Neutrophil (primary cell): Measurements from ENCODE around the gene CCDC107.

ENCODE experiments used
- H3K27ac ChIP-seq: fragments of 200-600 bp; sonication (generic); 2 replicates; pipeline ENCODE4 v1.5.1; 2016; ENCODE audit warnings: mild to moderate bottlenecking, moderate library complexity
- H3K27me3 ChIP-seq: fragments of 200-600 bp; sonication (generic); 2 replicates; pipeline ENCODE4 v1.6.0; 2016; ENCODE audit warnings: mild to moderate bottlenecking
- H3K36me3 ChIP-seq: fragments of 200-600 bp; sonication (generic); 2 replicates; pipeline ENCODE4 v1.5.1; 2017
- H3K4me1 ChIP-seq, 2 experiments: fragments of 200-600 bp in 1 of 2; sonication (generic) in 1 of 2; 1 replicate in 1 of 2; 2 replicates in 1 of 2; pipeline versions ENCODE4 v1.5.1 to v1.6.1; 2013 to 2016; ENCODE audit warnings: low read depth in 1 of 2, low read length in 1 of 2, mild to moderate bottlenecking in 1 of 2, moderate library complexity in 1 of 2; ENCODE audit not compliant: control insufficient read depth in 1 of 2, insufficient read depth in 1 of 2
- H3K4me3 ChIP-seq, 2 experiments: fragments of 200-600 bp in 1 of 2; sonication (generic) in 1 of 2; 1 replicate in 1 of 2; 2 replicates in 1 of 2; pipeline ENCODE4 v1.5.1; 2013 to 2016; ENCODE audit warnings: low read depth in 1 of 2, low read length in 1 of 2, mild to moderate bottlenecking in 1 of 2, moderate library complexity in 1 of 2
- H3K9me3 ChIP-seq: fragments of 200-600 bp; sonication (generic); 2 replicates; pipeline ENCODE4 v1.5.1; 2016
- TF ChIP-seq, protein P1 (sequence below): fragments of 200-600 bp; sonication (generic); IDR thresholded peaks from 2 replicates; pipeline ENCODE4 v1.5.1; 2016; ENCODE audit warnings: antibody characterized with exemption

CCDC107 gene

DNA sequence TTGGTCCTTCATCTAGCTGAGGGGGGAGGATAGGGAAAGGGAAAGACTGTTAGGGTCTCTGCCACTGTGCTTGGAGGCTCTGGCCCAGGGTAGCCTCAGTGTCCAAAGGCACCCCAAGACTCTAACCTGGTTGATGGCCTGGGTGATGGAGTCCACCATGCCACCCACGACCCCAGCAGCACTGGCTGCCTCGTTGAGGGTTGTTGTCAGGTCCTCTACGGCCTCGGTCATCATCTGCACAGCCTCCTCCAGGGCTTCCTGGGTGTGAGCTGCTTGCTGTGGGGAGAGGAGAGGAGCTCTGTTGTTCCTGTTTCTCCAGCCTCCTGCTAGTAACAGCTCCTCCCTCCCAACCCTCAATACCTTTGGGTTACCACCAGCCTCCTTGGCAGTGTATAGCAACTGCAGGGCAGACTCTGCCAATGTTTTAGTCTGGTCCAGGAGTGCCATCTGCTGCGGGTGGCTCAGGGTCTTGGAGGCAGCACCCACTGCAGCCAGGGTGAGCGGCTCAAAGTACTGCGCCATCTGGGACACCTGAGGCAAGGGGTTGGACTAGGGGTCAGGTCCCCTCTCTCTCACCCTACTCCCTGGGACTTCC lies 47.8 kb downstream of the CCDC107 start:
- Histone ChIP-seq H3K36me3 (peaks cover 100% of the 10 kb centered on the region), H3K27me3 (no peaks in the 10 kb centered on the region), H3K4me3 (no peak overlapping the region), H3K27ac (no peak overlapping the region), H3K4me1 (no peaks in the 10 kb centered on the region), H3K9me3 (peaks cover 16% of the 10 kb centered on the region)
- TF ChIP-seq, protein P1, sequence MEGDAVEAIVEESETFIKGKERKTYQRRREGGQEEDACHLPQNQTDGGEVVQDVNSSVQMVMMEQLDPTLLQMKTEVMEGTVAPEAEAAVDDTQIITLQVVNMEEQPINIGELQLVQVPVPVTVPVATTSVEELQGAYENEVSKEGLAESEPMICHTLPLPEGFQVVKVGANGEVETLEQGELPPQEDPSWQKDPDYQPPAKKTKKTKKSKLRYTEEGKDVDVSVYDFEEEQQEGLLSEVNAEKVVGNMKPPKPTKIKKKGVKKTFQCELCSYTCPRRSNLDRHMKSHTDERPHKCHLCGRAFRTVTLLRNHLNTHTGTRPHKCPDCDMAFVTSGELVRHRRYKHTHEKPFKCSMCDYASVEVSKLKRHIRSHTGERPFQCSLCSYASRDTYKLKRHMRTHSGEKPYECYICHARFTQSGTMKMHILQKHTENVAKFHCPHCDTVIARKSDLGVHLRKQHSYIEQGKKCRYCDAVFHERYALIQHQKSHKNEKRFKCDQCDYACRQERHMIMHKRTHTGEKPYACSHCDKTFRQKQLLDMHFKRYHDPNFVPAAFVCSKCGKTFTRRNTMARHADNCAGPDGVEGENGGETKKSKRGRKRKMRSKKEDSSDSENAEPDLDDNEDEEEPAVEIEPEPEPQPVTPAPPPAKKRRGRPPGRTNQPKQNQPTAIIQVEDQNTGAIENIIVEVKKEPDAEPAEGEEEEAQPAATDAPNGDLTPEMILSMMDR = no peak

DNA sequence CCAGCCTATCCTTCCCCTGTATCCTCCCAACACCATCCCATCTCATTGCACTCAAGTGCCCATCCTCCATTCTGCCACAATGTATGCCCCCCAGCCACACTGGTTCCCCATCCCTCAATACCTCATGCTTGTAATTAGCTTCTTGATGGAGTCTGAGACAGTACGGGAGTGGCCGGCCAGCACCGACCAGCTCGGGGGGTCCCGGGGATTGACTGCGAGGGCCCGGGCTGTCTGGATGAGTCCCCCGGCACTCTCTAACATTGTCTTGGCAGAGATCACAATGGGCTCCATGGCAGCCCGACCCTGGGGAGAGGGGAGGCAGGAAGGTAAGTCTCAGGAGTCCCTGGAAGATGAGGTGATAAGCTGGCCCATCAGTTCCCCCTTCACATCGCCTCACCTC lies 48.9 kb downstream of the CCDC107 start:
- Histone ChIP-seq H3K27ac (no peak overlapping the region), H3K9me3 (peaks cover 16% of the 10 kb centered on the region), H3K27me3 (no peaks in the 10 kb centered on the region), H3K4me3 (no peak overlapping the region), H3K4me1 (no peaks in the 10 kb centered on the region), H3K36me3 (peaks cover 100% of the 10 kb centered on the region)
- TF ChIP-seq, protein P1 = no peak

DNA sequence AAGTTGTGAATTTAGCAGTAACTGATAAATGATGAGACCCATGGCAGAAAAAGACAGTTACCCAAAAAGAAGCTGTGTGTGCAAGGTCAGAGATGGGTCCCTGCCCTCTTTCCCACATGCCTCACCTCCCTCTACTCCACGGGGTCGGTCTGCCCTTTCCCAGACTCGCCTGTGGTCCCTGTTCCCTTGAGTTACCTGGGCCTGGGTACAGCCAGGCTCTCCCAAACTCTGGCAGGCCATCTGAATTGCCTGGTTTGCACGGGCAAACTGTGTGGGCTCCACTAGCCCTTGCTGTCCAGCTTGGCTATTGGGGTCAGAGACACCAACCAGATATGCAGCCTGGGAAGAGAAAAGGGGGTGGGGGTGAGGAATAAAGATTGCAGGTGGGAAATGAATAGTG lies 50.1 kb downstream of the CCDC107 start:
- Histone ChIP-seq H3K9me3 (peaks cover 16% of the 10 kb centered on the region), H3K27me3 (no peaks in the 10 kb centered on the region), H3K4me3 (no peak overlapping the region), H3K4me1 (no peaks in the 10 kb centered on the region), H3K27ac (no peak overlapping the region), H3K36me3 (peaks cover 100% of the 10 kb centered on the region)
- TF ChIP-seq, protein P1 = no peak

DNA sequence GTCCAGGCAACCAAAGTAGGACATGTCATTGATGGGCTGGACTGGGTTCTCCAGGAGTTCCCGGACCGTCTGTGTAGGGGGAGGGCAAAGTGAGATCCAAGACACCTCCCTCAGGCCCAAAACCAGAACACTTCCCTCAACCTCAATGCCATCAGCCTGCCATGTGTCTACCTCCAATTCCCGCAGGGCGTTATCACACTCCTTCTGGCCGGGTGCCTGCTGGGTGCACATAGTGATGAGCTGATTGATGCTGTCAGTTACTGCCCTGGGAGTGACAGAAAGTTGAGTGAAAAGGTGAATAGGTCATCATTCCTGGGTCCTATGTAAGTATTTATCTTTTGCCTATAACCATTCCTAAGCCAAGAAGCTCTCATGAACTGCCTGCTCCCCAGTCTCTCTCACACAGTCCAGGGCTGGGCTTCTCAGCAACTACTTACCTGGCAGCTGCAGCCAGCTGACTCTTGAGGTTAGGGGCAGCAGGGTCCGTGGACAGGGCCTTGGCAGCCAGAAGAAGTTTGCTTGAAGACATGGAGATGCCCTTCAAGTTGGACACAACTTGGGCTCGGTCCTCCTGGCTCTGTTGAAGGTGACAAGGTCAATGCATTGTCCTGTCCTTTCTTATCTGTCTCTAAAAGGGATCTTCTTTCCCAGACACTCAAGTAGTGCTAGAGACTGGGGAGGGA lies 52.9 kb downstream of the CCDC107 start:
- H3K36me3 ChIP-seq = peaks cover 100% of the 10 kb centered on the region
- TF ChIP-seq, protein P1 = no peak
- no peaks in the 10 kb centered on the region for H3K4me1 ChIP-seq
- no peaks in the 10 kb centered on the region for H3K27me3 ChIP-seq
- no peak overlapping the region for H3K4me3 ChIP-seq
- peaks cover 16% of the 10 kb centered on the region for H3K9me3 ChIP-seq
- H3K27ac ChIP-seq = peak overlapping the region; percentile 43
